NCI-H446 (cell line): ENCODE results near the gene MAJIN.
"Not testable (repeated sequence)": the region's sequence is repeated elsewhere in the genome, so short reads cannot be mapped to it uniquely, and the experiment has no call there.

ENCODE experiments used
- DNase-seq, 2 experiments: peaks; one replicate each; lab custom pipeline; 2025; lab: John Stamatoyannopoulos, UW

MAJIN gene

DNA sequence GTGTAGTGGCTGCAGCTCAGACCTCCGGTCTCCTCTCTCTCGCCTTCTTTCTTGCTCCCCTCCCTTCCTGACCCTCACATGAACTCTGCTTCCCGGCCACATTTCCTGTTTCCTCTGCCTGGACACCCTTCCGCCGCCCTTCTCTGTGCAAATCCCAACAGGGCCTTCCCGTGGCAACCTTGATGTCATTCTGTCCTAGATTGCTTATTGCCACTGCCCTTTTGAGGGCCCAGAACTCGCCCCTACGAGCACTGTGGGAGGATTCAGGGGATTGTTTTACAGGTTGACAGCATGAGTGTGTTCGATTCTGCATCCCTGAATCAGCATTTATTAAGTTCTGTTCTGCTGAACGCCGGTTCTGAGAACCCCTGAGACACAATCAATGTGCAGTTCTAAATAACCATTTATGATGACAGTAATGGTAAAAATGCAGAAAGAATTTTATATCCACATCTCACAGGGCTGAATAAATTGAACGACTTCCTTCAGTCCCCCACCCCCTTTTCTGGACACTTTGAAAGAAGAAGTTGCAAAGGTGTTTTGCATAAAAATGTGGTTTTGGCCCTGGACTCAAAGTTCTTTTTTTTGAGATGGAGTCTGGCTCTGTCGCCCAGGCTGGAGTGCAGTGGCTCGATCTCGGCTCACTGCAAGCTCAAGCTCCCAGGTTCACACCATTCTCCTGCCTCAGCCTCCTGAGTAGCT, 18.5 kb upstream of the MAJIN start:
- DNase-seq: no peak

DNA sequence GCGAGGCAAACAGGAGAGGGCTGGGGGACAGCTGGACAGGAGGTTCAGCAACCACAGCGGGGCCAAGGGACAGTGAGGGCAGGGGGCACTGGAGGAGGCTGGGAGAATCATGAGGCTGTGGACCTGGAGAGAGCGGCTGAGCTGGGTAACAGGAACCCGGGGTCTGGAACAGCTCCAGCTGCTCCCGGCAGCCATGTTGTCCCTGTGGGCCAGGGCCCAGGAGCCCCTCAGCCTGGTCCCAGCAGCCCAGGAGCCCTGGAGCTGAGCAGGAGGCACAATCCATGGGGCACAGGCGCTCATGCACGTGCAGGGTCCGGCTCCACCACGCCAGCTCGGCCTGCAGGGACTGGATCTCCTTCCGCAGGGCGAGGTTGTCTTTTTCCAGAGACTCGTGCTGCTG, 17.5 kb upstream of the MAJIN start:
- DNase-seq: no peak

DNA sequence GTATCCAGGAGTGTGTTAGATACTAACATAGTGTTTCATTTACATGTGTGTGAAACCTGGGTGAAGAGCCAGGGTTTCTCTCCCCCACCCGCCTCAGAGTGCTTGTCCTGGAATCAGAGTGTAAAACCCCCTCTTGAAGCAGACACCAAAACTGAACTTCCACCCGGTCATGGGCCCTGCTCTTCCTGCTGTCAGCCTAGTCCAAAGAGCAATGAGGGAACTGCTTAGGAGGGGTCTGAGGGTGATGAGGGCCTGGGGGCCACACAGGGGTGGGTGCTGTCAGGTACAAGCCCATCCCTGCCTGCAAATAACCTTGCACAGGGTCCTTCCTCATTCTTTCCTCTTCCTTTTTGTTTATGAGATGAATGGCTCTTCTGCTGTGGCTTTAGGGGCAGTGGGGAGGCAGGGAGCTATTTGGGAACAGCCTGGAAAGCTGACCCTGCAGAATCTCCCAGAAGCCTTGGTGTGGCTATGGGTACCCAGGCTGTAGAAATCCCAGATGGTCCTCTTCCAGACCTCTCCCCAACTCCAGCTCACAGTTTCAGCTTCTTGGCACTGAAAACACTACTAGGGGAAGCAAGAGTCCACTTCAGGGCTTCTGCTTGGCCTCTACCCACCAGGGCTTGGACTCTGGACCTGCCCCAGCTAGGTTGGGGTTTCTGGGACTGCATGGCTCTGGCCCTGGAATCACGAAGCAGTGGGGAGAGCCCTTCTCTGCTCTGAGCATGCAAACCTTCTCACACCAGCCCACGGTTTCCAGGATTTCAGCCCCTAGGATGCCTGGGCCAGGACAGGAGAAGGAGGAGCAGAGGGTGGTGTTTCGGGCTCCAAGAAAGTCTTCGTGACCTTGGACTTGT, 16.3 kb upstream of the MAJIN start:
- no peak for DNase-seq

DNA sequence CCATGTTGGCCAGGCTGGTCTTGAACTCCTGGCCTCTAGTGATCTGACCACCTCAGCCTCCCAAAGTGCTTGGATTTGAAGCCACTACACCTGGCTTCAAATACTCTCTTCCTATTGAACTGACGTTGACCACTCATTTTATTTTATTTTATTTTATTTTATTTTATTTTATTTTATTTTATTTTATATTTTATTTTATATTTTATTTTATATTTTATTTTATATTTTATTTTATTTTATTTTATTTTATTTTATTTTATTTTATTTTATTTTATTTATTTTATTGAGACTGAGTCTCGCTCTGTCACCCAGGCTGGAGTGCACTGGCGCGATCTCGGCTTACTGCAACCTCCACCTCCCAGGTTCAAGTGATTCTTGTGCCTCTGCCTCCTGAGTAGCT, 11.4 kb upstream of the MAJIN start:
- not testable (repeated sequence) for DNase-seq

DNA sequence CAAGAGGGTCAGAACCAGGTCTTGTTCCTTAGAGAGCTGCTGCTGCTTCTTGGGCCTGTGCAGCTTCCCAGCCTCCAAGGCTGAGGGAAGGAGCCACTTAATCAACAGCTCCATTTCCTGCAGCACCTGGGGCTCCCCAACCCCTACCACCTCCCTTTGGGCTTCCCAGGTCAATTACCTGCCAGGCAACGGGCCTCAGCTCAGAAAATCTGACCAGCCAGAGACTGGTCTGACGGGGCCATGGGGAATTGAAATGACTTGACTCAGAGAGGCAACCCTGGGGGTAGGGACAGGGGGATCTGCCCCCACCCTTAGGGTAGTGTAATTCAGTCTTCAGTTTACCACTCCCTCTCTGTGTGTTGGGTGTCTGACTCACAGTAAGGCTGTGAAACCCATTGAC, 4.7 kb upstream of the MAJIN start:
- DNase-seq: no peak

DNA sequence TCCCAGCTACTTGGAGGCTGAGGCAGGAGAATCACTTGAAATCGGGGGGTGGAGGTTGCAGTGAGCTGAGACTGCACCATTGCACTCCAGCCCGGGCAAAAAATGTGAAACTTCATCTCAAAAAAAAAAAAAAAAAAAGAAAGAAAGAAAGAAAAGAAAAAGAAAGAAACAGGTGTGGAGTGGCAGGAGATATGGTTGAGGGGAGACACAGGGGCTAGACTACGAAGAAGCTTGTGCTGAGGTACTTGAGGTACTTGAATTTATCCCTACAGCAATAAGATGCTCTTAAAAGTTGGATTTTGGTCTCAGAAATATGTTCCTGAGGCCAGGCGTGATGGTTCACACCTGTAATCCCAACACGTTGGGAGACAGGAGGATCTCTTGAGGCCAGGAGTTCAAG, 2.2 kb upstream of the MAJIN start:
- DNase-seq: no peak

DNA sequence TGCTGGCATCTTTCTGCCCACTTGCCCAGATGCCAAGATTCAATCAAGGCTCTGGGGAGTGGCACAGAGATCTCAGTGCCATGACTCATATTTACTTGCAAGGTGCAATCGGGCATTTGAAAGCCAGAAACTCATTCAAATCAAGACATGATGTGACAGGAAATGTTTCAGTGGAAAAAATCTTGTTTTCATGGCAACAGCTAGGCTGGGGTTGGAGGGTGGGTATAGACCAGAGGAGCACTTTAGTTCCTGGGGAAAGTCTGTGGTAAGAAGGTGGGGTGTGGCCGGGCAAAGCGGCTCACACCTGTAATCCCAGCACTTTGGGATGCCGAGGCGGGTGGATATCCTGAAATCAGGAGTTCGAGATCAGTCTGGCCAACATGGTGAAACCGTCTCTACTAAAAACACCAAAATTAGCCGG, 1.2 kb downstream of the MAJIN start:
- DNase-seq: no peak

DNA sequence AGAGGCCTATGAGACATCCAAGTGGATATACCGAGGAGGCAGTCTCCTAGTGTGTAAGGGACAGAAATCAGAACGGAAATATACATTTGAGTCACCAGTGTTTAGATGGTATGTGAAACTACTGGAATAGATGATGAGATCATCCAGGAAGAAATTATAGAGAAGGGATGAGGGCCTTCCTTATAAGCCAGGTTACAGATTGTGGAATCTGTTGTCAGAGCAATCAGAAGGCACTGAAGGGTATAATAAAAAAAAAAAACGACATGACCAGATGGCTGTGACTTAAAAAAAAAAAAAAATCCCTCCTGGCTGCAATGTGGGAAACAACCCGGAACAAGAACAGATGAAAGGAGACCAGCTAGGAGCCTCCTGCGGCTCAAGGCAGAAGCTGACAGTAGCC, 2.7 kb downstream of the MAJIN start:
- peak in 1 of 2 experiments; percentile 50 for DNase-seq

DNA sequence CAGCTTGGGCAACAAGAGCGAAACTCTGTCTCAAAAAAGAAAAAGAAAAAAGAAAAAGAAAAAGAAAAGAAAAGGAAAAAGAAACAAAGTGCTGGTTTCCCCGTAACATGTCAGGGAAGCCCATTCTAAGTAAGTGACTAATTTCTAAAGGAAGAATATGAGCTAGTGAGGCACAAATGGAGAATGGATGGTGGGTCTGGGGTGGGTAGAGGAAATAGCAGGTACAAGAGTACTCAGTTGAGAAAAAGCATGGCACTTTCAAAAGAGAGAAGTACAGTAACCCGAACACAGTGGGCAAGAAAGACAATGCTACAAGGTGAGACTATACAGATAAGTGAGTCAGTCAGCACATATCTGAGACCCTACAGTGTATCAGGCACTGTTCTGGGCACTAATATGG, 4.5 kb downstream of the MAJIN start:
- DNase-seq: no peak

DNA sequence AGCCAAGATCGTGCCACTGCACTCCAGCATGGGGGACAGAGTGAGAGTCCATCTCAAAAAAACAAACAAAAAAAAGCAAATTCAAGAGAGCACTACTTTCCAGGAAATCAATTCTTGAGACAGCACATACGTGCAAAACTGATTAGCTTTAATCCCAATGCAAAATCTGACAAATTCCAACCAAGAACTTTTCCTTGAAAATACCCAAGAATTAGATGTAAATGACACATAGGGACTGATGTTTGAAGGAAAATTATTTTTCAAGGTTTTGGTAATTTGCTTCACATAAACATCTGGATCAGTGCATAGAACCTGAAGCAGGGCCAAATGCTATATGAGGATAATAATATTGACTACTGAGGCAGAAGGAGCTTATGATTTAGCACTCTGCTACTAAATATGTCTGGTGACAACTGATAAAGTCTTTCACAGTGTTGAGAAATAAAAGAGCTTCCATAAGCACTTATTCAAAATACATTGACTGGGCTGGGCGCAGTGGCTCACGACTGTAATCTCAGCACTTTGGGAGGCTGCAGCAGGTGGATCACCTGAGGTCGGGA, 8.8 kb downstream of the MAJIN start:
- no peak for DNase-seq

DNA sequence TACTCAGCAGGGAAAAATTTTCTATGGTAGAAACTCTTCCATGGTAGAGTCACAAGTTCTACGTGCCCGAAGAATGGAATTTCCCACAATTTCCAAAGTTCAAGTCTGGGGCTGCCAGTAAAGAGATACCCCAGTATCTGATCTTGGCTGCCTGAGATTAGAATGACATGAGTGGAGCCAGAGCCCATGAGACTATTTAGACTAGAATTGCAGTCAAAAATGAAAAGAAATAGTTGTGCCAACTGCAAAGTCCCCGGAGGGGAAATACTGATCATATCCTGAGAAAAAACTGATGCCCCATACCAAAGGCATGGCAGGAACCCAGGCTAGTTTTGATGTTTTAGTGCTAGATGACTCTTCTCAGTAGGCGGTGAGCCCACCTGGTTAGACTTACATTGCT, 11.2 kb downstream of the MAJIN start:
- no peak for DNase-seq

DNA sequence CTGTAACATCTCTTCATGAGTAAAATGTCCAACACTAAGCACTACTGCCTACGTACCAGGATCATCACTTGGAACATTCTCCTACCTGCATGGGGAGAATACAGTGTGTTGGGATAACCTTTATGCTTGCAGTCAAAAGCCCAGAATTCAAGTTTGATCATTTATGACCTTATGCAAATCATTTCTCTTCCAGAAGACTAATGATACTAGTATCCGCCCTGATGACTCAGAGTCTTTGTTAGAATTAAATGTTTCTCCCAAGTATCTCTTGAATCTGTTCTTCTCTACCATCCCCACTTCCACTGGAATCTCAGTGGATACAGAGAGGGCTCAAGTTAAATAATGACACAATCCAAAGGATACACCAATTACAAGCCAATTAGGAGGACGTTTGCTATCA, 12.4 kb downstream of the MAJIN start:
- DNase-seq: no peak

DNA sequence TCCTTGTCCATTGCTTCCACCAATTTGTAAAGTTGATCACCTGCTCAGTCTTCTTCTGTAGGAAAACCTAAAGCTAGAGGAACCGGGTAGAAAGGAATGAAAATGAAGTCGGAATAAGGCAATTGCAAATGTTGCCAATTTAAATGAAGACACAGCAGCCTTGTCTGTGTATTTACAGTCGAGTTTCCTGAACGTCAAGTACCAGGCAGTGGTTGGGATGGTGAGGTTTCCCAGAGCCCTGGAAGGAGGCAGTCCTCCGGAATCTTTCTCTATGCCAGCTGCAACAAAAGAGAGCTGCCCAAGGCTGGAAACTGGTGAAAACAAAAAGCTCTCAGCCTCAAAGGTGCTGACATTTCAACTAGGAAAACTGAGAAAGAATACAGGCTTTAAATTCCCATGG, 17.7 kb downstream of the MAJIN start:
- no peak for DNase-seq

DNA sequence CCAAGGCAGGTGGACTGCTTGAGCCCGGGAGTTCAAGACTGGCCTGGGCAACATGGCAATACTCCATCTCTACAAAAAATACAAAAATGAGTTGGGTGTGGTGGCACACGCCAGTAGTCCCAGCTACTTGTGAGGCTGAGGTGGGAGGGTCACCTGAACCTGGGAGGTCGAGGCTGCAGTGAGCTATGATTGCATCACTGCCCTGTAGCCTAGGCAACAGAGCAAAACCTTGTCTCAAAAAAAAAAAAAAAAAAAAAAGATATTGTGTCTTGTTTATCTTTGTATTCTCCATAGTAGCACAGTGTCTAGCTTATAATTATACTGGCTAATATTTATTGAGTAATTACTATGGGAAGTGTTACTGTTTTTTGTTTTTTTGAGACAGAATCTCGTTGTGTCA, 20.4 kb downstream of the MAJIN start:
- DNase-seq: no peak

DNA sequence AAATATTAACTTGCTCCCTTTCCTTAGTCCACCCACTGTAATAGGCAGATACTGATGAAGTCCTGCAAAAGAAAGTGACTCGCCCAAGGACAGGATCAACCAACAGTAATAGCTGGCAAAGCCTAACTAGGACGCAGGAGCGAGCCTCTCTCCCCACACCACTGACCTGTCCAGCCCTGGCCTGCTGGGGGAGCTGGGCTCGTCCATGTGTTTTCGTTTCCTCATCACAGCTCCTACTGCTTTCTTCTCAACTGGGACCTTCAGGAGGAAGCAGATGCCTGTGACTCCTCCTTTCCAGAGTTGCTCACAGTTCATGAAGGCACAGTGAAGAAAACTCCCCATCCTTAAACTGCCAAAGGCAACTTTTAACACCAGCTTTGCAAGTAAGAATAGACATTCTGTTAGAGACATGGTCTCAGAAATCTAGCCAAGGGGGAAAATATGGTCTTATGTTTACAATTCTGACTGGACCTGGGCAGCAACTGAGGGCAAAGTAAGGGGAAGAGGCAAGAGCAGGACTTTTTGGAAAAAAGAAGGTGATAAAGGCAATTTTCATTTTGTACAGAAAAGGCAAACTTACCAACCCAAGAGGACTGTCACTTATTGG, 24.6 kb downstream of the MAJIN start:
- no peak for DNase-seq

DNA sequence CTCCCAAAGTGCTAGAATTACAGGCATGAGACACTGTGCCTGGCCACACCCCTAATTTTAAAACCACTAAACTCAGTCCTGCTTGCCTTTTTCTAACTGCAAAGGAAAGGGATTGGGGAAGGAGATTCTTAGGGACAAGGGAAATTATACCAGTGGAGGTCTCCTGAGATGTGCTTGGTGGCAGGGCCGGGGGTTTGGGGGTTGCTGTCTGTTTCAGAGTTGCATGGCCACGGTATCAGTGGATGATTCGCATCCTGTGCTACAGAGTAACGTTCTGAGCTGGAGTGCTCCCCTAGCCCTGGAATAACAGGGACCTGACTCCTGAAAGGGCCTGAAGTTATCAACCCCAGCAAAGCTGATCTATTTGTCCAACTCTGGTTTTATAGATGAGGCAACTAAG, 35.4 kb downstream of the MAJIN start:
- no peak for DNase-seq

DNA sequence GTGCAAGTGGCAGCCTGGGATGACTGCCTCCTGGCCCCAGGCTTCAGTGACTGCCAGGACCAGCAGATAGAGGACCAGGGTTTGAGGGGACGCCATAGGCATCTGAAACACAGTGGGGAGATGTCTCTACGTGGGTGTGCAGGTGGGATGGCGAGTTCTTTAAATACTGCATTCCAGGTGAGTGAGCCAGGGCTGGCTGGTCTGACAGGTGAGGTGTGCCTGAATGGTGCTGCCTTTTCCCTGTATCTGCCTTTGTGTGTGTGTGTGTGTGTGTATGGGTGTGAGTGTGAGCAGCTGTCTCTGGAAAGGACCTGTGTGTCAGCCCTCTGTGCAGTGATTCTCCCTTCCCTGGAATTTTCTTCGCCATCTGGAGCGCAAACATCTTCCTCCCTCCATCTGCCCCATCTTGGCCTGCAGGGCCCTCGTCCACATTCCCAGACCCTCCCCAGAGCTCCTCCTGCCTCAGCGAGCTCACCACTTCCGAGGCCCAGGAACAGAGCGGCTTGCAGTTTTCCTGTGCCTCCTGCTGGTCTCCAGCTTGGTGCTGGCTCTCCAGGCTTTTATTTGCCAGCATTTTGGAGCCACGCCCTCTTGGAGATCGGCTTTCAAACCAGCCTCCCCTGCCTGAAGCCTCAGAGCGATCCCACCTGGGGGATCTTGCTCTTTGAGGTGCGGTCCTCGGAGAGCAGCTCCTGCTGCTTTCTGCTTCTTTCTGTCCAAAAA, 36.4 kb downstream of the MAJIN start, which contains the start of gene GPHA2:
GPHA2 (minus strand) TSS at position 535 of the 723 bp plus-strand sequence; CDS start at position 102, 433 bp downstream.
- peak in 1 of 2 experiments; percentile 57 for DNase-seq

DNA sequence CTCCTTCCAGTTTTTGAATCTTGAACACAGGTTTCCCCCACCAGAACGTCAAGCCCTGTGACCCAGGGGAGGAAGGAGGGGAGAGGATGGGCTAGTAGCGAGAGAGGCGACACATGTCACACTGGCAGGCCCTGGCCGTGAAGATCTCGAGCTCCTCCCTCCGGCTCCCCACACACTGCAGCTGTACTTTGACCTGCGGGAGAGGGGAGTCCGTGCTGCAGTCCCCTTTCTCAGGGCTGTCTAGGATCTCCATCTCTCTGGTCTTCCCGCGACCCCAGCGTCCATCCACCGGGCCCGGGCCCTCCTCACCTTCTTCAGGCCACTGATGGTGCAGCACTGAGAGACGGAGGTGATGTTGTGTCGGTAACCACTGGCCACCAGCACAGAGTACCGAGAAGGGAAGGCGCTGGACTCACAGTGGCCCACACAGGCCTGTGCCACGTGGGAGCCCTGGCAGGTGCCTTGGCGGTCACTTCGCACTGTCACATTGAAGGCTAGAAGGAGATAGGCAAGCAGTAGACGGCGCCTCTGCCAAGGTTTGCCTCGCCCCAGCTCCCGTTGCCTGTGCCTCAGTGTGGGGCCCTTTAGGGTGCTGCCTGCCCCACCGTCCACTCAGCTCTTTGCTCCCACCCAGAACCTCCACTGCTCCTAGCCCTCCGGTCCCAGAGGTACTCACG, 37.1 kb downstream of the MAJIN start:
- no peak for DNase-seq

DNA sequence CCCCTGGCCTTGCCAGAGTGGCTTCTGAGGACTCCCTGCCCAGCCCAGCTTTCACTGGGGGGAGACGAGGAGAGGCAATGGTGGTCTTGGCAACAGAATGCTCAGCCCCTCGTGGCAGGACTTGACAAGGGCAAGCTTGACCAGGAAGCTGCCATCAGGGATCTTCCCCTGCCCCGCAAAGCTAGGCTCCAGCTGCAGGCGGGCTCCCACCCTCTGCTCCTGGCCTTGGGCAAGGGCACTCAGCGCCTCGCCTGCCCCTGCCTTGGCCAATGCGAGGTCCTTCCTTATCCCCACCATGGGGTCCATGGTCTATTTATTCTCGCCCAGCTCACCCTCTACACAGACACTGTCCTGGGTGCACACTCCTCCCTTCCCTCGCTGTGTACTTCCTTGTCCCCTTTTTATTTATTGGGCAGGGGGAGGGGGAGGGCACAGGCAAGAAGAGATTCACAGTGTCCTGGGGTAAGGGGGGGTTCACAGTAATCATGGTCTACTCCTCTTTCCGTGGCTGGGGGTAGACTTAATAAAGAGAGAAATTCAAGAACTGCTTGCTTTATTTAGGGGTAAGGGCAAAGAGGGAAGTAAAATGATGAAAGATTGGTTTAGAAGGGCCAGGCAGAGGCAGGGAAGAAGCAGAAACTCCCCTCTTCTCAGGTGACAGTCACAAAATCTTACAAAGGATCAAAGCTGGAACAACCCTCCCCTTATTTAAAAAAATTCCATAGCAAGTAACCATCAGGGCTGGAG, 37.8 kb downstream of the MAJIN start:
- DNase-seq: no peak

DNA sequence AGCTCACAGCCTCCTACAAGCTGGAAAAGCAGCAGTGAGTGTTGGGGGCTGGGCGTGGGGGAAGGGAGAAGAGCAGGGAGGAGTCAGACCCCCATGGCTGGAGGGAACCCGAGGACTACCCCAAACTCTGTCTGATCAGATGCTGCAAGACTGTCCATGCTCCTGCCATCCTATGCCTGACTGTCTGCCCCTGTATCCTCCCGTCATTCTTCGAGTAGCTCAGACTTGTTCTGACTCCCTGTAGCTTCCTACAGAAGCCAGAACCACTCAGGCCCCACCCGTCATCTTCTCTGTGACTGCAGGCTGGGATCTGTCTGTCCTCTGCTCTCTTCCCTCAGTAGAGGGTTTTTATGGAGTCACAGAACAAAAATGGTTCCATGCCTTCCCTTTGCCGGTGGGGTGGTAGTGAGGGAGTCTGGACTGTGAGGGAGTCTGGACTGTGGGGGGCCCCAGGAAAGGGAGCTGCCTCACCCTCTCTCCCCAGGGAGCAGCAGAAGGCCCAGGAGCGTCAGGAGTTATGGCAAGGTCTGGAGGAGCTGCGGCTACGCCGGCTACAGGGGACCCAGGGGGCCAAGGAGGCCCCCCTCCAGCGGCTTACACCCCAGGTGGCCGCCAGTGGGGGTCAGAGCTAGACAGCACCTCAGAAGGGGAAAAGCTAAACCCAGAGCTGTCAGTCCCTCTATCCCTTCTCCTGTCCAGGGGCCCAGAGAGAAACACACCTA, 38.5 kb downstream of the MAJIN start:
- no peak for DNase-seq
